ENCODE measurements around the gene APEX2. TPM values are rescaled to one million over a fixed set of nuclear protein-coding genes. Genes with fewer than 3 reads are reported as not detected.

The APEX2 gene
- total RNA-seq, 2 experiments from 2014 or later = 6.4 to 7.2 TPM

- Mint-ChIP-seq H3K27ac (no peak overlapping the region), H3K9me3 (no peaks in the 10 kb centered on the region), H3K27me3 (no peaks in the 10 kb centered on the region), H3K4me1 (ENCODE audit: low read depth) (no peaks in the 10 kb centered on the region), H3K4me3 (no peak overlapping the region), H3K36me3 (ENCODE audit: low read depth) (no peaks in the 10 kb centered on the region)
- Histone ChIP-seq H3K4me1 (ENCODE audit: insufficient read depth, low read length) (no peaks in the 10 kb centered on the region), H3K27ac (ENCODE audit: low read depth in 1 of 2, low read length in 2 of 2) (no peak overlapping the region), H3K27me3 (ENCODE audit: control insufficient read depth in 1 of 2, insufficient read depth in 2 of 2, low read length in 2 of 2) (no peaks in the 10 kb centered on the region), H3K4me3 (ENCODE audit: low read length) (no peak overlapping the region), H3K36me3 (ENCODE audit: insufficient read depth, low read length) (no peaks in the 10 kb centered on the region), H3K9me3 (ENCODE audit: control insufficient read depth in 1 of 2, insufficient read depth in 1 of 2, low read length in 2 of 2) (no peaks in the 10 kb centered on the region)
- DNase-seq (no peak), ATAC-seq (ENCODE audit: poor library complexity) (no peak)
- POLR2A ChIA-PET = no interaction called here
- intact Hi-C loops (cut with DNase I, micrococcal nuclease) = no loop called here
- CTCF ChIA-PET = no interaction called here
- TF ChIP-seq CTCF (IDR thresholded peaks at IDR 0.05) = no peak
Observed at GRCh38 chrX:55026840-55027239, 26.7 kb downstream of the APEX2 start.

GRCh38 chrX:55028040-55028439, 27.9 kb downstream of the APEX2 start:
- POLR2A ChIA-PET = no interaction called here
- Mint-ChIP-seq H3K9me3 (no peaks in the 10 kb centered on the region), H3K27me3 (no peaks in the 10 kb centered on the region), H3K4me1 (ENCODE audit: low read depth) (no peaks in the 10 kb centered on the region), H3K36me3 (ENCODE audit: low read depth) (no peaks in the 10 kb centered on the region), H3K27ac (no peak overlapping the region), H3K4me3 (no peak overlapping the region)
- H3K4me1 ChIP-seq (ENCODE audit: insufficient read depth, low read length) = no peaks in the 10 kb centered on the region
- DNase-seq = no peak
- no peaks in the 10 kb centered on the region for H3K9me3 ChIP-seq (ENCODE audit: control insufficient read depth in 1 of 2, insufficient read depth in 1 of 2, low read length in 2 of 2)
- intact Hi-C loops (cut with DNase I, micrococcal nuclease) = no loop called here
- no peaks in the 10 kb centered on the region for H3K27me3 ChIP-seq (ENCODE audit: control insufficient read depth in 1 of 2, insufficient read depth in 2 of 2, low read length in 2 of 2)
- no peak overlapping the region for H3K4me3 ChIP-seq (ENCODE audit: low read length)
- no peaks in the 10 kb centered on the region for H3K36me3 ChIP-seq (ENCODE audit: insufficient read depth, low read length)
- H3K27ac ChIP-seq (ENCODE audit: low read depth in 1 of 2, low read length in 2 of 2) = no peak overlapping the region
- CTCF ChIA-PET = no interaction called here
- ATAC-seq (ENCODE audit: poor library complexity) = no peak
- TF ChIP-seq CTCF (IDR thresholded peaks at IDR 0.05) = no peak

GRCh38 chrX:55028611-55029010, 28.4 kb downstream of the APEX2 start:
- H3K4me3 ChIP-seq (ENCODE audit: low read length) = no peak overlapping the region
- ChIA-PET CTCF (no interaction called here), POLR2A (no interaction called here)
- H3K4me1 ChIP-seq (ENCODE audit: insufficient read depth, low read length) = no peaks in the 10 kb centered on the region
- H3K27ac ChIP-seq (ENCODE audit: low read depth in 1 of 2, low read length in 2 of 2) = no peak overlapping the region
- no peaks in the 10 kb centered on the region for H3K4me1 Mint-ChIP-seq (ENCODE audit: low read depth)
- no peaks in the 10 kb centered on the region for H3K36me3 Mint-ChIP-seq (ENCODE audit: low read depth)
- H3K27ac Mint-ChIP-seq = no peak overlapping the region
- H3K27me3 ChIP-seq (ENCODE audit: control insufficient read depth in 1 of 2, insufficient read depth in 2 of 2, low read length in 2 of 2) = no peaks in the 10 kb centered on the region
- no peak for TF ChIP-seq CTCF (IDR thresholded peaks at IDR 0.05)
- no peaks in the 10 kb centered on the region for H3K9me3 Mint-ChIP-seq
- DNase-seq (no peak), ATAC-seq (ENCODE audit: poor library complexity) (no peak)
- no peaks in the 10 kb centered on the region for H3K9me3 ChIP-seq (ENCODE audit: control insufficient read depth in 1 of 2, insufficient read depth in 1 of 2, low read length in 2 of 2)
- H3K36me3 ChIP-seq (ENCODE audit: insufficient read depth, low read length) = no peaks in the 10 kb centered on the region
- intact Hi-C loops (cut with DNase I, micrococcal nuclease) = no loop called here
- no peaks in the 10 kb centered on the region for H3K27me3 Mint-ChIP-seq
- no peak overlapping the region for H3K4me3 Mint-ChIP-seq

All from CD4-positive, alpha-beta T cell (primary cell).